Panc1 (cell line): ENCODE data around the gene HSD17B7. TPM values are rescaled to one million over a fixed set of nuclear protein-coding genes. Genes with fewer than 3 reads are reported as not detected.
"Not testable (repeated sequence)": the region's sequence is repeated elsewhere in the genome, so short reads cannot be mapped to it uniquely, and the experiment has no call there.

Experiments used
- ATAC-seq: fragments of 200-7000 bp; cut with Tn5 transposase; 2 replicates; pipeline ENCODE4 v1.9.1; 2020; ENCODE audit warnings: mild to moderate bottlenecking, moderate library complexity
- BruUV-seq: library from RNA; stranded (reverse); fragments of 400-500 nt; replicated peaks from 2 replicates; lab custom pipeline; 2021; lab: Mats Ljungman, UMichigan
- CTCF ChIA-PET: fragments of 300-600 bp; sonication (Branson Sonifier 250); formaldehyde crosslinking; loops from one replicate; lab custom pipeline; 2022; ENCODE audit warnings: antibody characterized with exemption; lab: Charles Lee
- POLR2A ChIA-PET: fragments of 300-600 bp; sonication (Branson Sonifier 250); formaldehyde crosslinking; loops from one replicate; lab custom pipeline; 2022; ENCODE audit warnings: antibody characterized with exemption; lab: Charles Lee
- DNase-seq: peaks from one replicate; pipeline ENCODE4 v3.0.0-alpha.2; 2010; ENCODE audit warnings: low read depth, low spot score
- H3K27ac ChIP-seq: 2 replicates; pipeline ENCODE4 v1.5.1; 2011; ENCODE audit warnings: mild to moderate bottlenecking, low read length, inconsistent platforms
- H3K27me3 ChIP-seq: fragments of 200-500 bp; sonication (Bioruptor generic); 2 replicates; pipeline ENCODE4 v1.6.0; 2014; ENCODE audit warnings: low read length, inconsistent platforms; ENCODE audit not compliant: control insufficient read depth, insufficient read depth
- H3K36me3 ChIP-seq: fragments of 200-500 bp; sonication (Bioruptor generic); 2 replicates; pipeline ENCODE4 v1.5.1; 2014; ENCODE audit warnings: inconsistent platforms, mild to moderate bottlenecking, low read length, moderate library complexity; ENCODE audit not compliant: control insufficient read depth, insufficient read depth
- H3K4me1 ChIP-seq: 2 replicates; pipeline ENCODE4 v1.5.1; 2011; ENCODE audit warnings: inconsistent platforms, mild to moderate bottlenecking, low read length, moderate library complexity; ENCODE audit not compliant: control insufficient read depth, insufficient read depth
- H3K4me3 ChIP-seq, 2 experiments: 2 replicates each; pipeline ENCODE4 v1.5.1; 2011 to 2012; ENCODE audit warnings: low read depth in 2 of 2, low read length in 2 of 2, mild to moderate bottlenecking in 2 of 2, inconsistent platforms in 1 of 2, moderate library complexity in 1 of 2
- H3K9me3 ChIP-seq: fragments of 200-500 bp; sonication (Bioruptor generic); 2 replicates; pipeline ENCODE4 v1.5.1; 2014; ENCODE audit warnings: low read depth, mild to moderate bottlenecking, inconsistent platforms, low read length, moderate library complexity; ENCODE audit not compliant: control insufficient read depth, insufficient read depth
- POLR2AphosphoS5 ChIP-seq: IDR thresholded peaks from 2 replicates; pipeline ENCODE4 v1.6.1; 2012; ENCODE audit warnings: mild to moderate bottlenecking, low read depth, low read length, moderate library complexity
- SIN3A ChIP-seq: IDR thresholded peaks from 2 replicates; pipeline ENCODE4 v1.6.1; 2012; ENCODE audit warnings: low read depth, mild to moderate bottlenecking, low read length, moderate library complexity, borderline replicate concordance; ENCODE audit not compliant: insufficient read depth
- TCF7L2 ChIP-seq: IDR thresholded peaks from 2 replicates; pipeline ENCODE4 v1.6.1; 2011; ENCODE audit warnings: mild to moderate bottlenecking, low read depth, low read length, inconsistent platforms
- in situ Hi-C: cut with HindIII; loops from 2 replicates; pipeline ENCODE4 v1.10.0; 2016; ENCODE audit warnings: low sequenced_read_pairs, low pct_unique_long_range_greater_than_20kb
- intact Hi-C: fragments of 100-400 bp; cut with micrococcal nuclease; formaldehyde crosslinking; loops from one replicate; pipeline ENCODE4 v1.10.0; 2022; ENCODE audit not compliant: unreplicated experiment
- total RNA-seq: library from RNA; stranded (reverse); gene quantifications from one replicate; pipeline ENCODE4 v1.2.1, GENCODE V29; 2021; ENCODE audit not compliant: unreplicated experiment
- TF ChIP-seq, protein P1 (sequence below), 2 experiments: IDR thresholded peaks; 2 replicates each; pipeline ENCODE4 v1.6.1; 2011 to 2012; ENCODE audit warnings: low read depth in 2 of 2, control low read depth in 1 of 2, low read length in 1 of 2, mild to moderate bottlenecking in 1 of 2, moderate library complexity in 1 of 2; ENCODE audit not compliant: insufficient read depth in 1 of 2
- TF ChIP-seq, protein P2 (sequence below): fragments of 450-650 bp; IDR thresholded peaks from 2 replicates; pipeline ENCODE4 v1.5.1; 2017; ENCODE audit warnings: mild to moderate bottlenecking

Gene HSD17B7
- total RNA-seq, 1 experiment from 2014 or later = 24.6 TPM

DNA sequence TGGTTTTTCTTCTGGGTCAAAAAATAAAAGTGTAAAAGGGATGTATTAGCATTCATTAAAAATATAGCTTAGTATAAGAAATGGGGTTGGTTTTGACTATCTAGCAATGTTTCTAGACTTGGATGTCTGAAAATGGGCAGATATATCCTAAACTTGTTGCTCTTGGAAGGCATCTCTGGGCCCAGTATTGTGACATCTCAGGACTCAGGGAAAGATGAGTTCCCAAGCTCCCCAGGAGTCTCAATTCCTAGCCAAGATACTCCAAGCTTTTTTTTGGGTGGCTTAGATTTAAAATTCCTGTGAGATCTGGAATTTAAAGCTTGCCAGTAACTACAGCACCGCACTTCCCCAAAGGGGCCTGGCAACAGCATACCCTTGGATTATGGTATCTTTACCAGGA is 11.5 kb upstream of the HSD17B7 start:
- POLR2A ChIA-PET = no interaction called here
- CTCF ChIA-PET = no interaction called here
- no peak overlapping the region for H3K27ac ChIP-seq
- no peaks in the 10 kb centered on the region for H3K36me3 ChIP-seq
- no peaks in the 10 kb centered on the region for H3K9me3 ChIP-seq
- DNase-seq = no peak
- no TSS peak for BruUV-seq
- no peak overlapping the region for H3K4me3 ChIP-seq
- intact Hi-C loops (no loop called here), in situ Hi-C loops (no loop called here)
- no peaks in the 10 kb centered on the region for H3K27me3 ChIP-seq
- ATAC-seq = no peak
- H3K4me1 ChIP-seq = no peaks in the 10 kb centered on the region
- TF ChIP-seq SIN3A (no peak), POLR2AphosphoS5 (no peak), TCF7L2 (no peak)
- TF ChIP-seq, protein P1, sequence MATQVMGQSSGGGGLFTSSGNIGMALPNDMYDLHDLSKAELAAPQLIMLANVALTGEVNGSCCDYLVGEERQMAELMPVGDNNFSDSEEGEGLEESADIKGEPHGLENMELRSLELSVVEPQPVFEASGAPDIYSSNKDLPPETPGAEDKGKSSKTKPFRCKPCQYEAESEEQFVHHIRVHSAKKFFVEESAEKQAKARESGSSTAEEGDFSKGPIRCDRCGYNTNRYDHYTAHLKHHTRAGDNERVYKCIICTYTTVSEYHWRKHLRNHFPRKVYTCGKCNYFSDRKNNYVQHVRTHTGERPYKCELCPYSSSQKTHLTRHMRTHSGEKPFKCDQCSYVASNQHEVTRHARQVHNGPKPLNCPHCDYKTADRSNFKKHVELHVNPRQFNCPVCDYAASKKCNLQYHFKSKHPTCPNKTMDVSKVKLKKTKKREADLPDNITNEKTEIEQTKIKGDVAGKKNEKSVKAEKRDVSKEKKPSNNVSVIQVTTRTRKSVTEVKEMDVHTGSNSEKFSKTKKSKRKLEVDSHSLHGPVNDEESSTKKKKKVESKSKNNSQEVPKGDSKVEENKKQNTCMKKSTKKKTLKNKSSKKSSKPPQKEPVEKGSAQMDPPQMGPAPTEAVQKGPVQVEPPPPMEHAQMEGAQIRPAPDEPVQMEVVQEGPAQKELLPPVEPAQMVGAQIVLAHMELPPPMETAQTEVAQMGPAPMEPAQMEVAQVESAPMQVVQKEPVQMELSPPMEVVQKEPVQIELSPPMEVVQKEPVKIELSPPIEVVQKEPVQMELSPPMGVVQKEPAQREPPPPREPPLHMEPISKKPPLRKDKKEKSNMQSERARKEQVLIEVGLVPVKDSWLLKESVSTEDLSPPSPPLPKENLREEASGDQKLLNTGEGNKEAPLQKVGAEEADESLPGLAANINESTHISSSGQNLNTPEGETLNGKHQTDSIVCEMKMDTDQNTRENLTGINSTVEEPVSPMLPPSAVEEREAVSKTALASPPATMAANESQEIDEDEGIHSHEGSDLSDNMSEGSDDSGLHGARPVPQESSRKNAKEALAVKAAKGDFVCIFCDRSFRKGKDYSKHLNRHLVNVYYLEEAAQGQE (IDR thresholded peaks at IDR 0.05; ENCODE audit: insufficient read depth in 1 of 2, low read depth in 2 of 2, low read length in 1 of 2) = no peak
- TF ChIP-seq, protein P2, sequence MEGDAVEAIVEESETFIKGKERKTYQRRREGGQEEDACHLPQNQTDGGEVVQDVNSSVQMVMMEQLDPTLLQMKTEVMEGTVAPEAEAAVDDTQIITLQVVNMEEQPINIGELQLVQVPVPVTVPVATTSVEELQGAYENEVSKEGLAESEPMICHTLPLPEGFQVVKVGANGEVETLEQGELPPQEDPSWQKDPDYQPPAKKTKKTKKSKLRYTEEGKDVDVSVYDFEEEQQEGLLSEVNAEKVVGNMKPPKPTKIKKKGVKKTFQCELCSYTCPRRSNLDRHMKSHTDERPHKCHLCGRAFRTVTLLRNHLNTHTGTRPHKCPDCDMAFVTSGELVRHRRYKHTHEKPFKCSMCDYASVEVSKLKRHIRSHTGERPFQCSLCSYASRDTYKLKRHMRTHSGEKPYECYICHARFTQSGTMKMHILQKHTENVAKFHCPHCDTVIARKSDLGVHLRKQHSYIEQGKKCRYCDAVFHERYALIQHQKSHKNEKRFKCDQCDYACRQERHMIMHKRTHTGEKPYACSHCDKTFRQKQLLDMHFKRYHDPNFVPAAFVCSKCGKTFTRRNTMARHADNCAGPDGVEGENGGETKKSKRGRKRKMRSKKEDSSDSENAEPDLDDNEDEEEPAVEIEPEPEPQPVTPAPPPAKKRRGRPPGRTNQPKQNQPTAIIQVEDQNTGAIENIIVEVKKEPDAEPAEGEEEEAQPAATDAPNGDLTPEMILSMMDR = no peak

DNA sequence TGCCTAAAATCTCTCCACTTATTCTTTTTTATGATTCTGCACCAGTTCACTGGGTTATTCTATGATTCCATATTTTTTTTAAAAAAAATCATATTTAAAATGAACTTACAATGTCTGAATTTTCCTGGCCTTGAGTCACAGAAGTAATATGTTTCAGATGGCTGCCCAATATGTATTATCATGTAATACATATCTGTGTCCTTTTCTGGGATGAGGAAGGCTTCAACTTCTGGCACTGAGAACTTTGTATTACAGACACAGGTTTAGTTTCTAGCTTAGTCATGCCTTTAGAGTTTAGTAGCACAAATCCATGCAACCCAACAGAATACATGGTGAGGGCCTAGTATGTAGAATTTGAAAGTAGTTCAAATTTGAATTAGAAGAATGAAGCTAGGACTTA is 7.8 kb upstream of the HSD17B7 start:
- ChIA-PET CTCF (no interaction called here), POLR2A (no interaction called here)
- TF ChIP-seq POLR2AphosphoS5 (no peak), SIN3A (no peak), TCF7L2 (no peak)
- TF ChIP-seq, protein P1 (IDR thresholded peaks at IDR 0.05; ENCODE audit: insufficient read depth in 1 of 2, low read depth in 2 of 2, low read length in 1 of 2) = no peak
- TF ChIP-seq, protein P2 = no peak

DNA sequence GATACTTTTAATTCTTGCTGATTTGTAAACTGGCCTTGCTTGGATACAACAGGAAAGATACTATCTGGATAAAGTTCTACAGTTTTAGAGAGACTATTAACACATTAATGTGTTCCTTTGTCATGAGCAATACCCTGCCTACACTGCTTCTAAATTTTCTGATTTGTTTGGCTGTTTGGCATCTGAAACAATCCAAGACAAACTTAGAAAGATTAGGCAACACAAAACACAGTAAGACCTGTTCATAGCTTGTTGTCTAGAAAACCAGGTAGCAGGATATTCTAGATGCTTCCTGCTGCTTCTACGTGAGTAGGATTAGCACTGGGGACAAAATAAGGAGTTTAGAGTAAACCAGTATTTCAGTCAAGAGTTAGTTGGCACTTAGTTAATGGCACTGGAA is 5.6 kb upstream of the HSD17B7 start:
- H3K36me3 ChIP-seq, H3K27me3 ChIP-seq, CTCF ChIA-PET, intact Hi-C loops, in situ Hi-C loops, H3K27ac ChIP-seq, POLR2A ChIA-PET, BruUV-seq, H3K4me3 ChIP-seq, H3K4me1 ChIP-seq, ATAC-seq, H3K9me3 ChIP-seq, DNase-seq: not testable (repeated sequence)

More for the DNA sequence above, 7.8 kb upstream of the HSD17B7 start:
- Histone ChIP-seq H3K36me3 (no peaks in the 10 kb centered on the region), H3K9me3 (no peaks in the 10 kb centered on the region), H3K4me1 (no peaks in the 10 kb centered on the region), H3K4me3 (no peak overlapping the region), H3K27me3 (no peaks in the 10 kb centered on the region), H3K27ac (no peak overlapping the region)
- no peak for DNase-seq
- no TSS peak for BruUV-seq
- in situ Hi-C loops = no loop called here
- intact Hi-C loops = no loop called here
- ATAC-seq = no peak

DNA sequence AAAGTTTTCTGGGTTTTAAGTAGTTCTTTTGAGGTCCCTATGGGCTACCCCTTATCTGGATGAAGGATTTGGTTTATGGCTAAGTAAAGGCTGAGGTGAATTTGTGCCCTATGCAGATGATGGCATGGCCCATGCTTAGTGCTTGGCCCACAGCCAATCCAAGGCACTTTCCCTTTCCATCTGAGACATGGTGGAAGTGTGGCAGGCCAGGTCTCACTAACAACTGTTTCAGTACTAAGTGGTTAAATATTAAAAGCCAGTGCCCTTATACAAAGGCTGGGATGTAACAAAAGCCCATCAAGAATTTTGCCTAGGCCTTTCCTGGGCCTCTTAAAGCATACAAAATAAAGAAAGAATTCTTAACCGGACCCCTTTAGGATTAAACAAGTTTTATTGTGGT is 1.7 kb upstream of the HSD17B7 start:
- H3K27ac ChIP-seq, H3K4me3 ChIP-seq, BruUV-seq, H3K9me3 ChIP-seq, H3K36me3 ChIP-seq, ATAC-seq, CTCF ChIA-PET, in situ Hi-C loops, POLR2A ChIA-PET, intact Hi-C loops, DNase-seq, H3K4me1 ChIP-seq, H3K27me3 ChIP-seq: not testable (repeated sequence)
